Cerebellar nuclear complex (tissue), 1 donor: ENCODE results near the gene OR4D10.
"Not testable (repeated sequence)": the region's sequence is repeated elsewhere in the genome, so short reads cannot be mapped to it uniquely, and the experiment has no call there.

Experiments used
- DNase-seq, 2 experiments: peaks; one replicate each; lab custom pipeline; 2025; lab: John Stamatoyannopoulos, UW

The OR4D10 gene

DNA sequence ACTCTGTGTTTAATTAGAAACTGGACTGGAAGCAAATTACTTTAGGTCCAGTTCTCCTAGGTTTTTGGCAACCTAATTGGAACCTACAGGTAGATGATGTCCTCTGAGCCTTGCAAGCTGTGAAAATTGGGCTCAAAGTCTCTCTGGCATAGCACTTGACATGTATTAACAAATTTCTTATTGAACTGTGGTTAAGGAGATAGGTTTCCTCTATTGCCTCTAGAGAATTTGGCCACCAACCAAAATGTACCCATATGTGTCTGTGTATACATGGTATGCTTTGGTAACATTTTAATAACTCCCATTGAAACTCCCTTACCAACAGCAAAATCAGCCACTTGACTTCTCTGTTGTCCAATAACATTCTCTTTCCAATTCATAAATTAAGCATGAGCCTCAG lies at the start of gene OR4D10:
Gene OR4D10, plus strand, starts transcription at position 301 of the 400 bp plus-strand sequence. CDS start 4,115 bp downstream, outside the sequence.
- no peak for DNase-seq

DNA sequence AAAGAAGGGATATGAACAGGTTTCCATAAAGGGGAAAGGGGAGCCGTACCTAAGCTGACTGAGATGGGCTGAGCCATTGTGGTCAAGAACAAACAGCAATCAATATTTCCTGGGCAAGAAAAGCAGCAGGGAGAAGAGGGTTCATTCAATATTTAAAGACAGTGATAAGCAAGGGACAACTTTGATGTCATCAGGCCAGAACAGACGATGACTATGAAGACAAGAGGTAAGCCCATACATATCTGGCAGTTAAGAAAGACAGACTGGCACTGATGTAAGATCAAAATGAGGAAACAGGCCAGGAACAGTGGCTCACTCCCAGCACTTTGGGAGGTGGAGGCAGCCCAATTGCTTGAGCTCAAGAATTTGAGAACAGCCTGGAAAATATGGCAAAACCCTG lies 49.3 kb upstream of the OR4D10 start:
- no peak for DNase-seq

DNA sequence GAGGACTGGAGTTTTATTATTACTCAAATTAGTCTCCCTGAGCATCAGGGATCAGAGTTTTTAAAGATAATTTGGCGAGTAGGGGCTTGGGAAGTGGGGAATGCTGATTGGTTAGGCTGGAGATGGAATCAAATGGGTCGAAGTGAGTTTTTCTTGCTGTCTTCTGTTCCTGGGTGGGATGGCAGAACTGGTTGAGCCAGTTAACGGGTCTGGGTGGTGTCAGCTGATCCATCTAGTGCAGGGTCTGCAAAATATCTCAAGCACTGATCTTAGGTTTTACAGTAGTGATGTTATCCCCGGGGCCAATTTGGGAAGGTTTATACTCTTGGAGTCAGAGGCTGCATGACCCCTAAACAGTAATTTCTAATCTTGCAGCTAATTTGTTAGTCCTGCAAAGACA lies 48.0 kb upstream of the OR4D10 start:
- DNase-seq = no peak

DNA sequence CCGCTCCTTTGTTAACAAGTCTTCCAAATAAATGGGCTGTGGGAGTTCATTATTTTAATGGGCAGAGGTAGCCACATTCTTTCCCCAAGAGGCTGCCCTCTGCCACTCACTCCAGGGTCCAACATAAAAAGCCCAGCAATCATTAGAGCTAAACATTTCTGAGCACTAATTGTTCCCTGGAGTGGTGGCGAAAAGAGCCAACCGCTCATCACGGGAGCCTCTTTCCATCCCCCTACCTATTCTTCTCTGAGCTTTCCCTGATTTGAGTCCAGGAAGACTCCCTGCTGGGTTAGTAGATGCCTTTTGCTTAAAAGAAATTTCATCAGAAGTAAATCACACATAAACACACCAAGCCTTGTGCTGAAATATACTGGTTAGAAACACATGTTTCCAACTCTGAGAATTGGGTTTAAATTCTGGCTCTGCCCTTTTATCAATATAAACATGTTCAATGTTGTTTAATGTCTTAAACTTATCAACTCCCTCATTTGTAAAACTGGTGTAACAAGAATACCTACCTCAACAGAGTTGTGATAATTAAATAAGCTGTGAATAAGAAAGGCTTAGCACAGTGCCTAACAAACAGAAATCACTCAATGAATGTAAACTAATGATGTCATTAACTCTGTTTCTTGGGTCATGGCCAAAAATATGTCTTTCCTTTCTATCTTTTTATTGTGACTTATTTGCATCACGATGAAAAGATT lies 46.6 kb upstream of the OR4D10 start, which contains the start of gene OR5A2:
Gene OR5A2, minus strand, starts transcription at position 53 of the 707 bp plus-strand sequence. CDS start 3,460 bp downstream, outside the sequence.
- DNase-seq = no peak

DNA sequence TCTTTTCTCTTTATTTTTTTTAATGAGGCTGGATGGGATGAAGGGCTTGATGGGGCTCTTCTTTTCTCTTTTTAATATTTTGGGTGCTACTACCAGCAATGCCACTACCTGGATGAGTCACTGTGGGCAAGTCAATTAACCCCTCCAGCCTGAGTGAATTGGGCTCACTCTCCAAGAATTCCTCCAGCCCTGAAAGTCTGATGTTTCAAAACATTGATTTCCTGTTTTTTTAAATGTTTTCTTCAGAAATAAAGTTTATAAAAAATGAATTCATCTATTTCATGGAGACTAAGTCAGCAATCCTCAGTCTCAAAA lies 46.1 kb upstream of the OR4D10 start:
- no peak for DNase-seq

DNA sequence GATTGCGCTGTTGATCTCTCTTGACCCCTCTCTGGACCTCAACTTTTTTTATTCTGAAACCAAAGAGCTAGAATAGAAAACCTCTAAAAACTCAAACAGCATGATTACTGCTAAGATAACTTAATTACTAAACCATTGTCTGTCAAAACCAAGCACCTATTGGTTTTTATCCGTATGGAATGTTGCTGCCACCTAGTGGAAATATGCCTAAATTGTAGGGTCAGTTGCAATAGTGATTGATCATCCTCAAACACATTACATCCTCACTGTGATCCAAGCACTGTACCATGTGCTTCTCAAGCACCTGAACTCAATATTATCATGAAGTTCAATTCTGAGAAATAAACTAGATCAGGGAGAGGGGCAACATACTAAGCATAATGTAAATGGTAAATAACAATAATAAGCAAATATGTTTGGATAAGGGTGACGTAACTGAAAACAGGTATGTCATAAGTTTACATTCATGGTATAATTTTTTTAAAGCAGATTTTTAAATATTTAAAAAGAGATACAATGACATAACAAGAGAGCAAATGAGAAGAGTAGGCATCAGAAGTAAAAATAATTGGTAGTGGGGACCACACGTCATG lies 43.1 kb upstream of the OR4D10 start:
- DNase-seq = no peak

DNA sequence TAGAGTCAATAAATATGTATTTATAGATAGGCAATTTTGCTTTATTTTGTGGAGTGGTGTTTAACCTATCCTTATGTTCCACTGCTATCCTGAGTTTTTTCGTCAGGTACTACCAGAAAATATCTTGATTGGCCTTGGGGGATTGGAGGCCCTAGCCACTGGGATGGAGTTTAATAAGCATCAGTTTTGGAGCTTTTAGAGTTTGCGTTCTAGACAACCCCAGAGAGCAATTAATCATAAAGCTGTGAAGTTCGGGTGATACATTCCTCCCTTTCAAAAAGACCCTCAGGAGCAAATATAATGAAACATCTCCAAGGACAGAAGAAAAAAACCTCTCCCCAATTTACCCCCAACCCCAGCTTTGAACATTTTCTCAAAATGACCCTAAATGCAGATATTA lies 36.9 kb upstream of the OR4D10 start, which contains the start of gene OR5A1:
Gene OR5A1, plus strand, starts transcription at position 301 of the 400 bp plus-strand sequence. CDS start 6,700 bp downstream, outside the sequence.
- DNase-seq = no peak

DNA sequence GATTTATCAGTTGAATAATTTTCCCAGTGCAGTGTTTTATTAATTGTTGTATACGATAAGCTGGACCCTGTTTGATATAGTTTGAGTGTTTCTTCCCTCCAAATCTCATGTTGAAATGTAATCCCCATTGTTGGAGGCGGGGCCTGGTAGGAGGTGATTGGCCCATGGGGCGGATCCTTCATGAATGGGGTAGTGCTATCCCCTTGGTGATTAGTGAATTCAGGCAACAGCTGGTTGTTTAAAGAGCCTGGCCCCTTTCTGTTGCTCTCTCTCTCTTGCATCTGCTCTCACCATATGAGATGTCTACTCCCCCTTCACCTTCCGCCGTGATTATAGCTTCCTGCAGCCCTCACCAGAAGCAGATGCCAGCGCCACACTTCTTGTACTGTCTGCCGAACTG lies 35.3 kb upstream of the OR4D10 start:
- DNase-seq = no peak

DNA sequence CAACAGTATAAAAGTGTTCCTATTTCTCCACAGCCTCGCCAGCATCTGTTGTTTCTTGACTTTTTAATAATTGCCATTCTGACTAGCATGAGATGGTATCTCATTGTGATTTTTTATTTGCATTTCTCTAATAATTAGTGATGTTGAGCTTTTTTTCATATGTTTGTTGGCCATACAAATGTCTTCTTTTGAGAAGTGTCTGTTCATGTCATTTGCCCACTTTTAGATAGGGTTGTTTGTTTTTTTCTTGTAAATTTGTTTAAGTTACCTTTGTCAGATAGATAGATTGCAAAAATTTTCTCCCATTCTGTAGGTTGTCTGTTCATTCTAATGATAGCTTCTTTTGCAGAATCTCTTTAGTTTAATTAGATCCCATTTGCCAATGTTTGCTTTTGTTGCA lies 27.5 kb upstream of the OR4D10 start:
- DNase-seq = not testable (repeated sequence)

DNA sequence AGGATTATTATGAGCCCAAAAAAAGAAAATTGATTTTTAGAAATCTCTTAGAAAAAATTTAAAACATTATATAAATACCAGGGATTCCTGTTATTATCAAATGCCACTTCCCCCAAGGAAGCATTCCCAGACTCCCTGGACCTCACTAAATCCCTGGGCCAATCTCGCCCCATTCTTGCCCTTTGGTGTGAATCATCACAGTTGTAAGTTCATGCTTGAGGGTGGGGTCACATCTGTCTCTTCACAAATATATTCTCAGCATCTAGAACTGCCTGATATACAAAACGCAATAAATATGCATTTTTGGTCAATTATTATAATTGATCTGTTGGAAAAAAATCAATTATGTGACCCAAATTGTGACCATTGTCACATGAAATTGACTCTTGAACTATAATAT lies 24.6 kb upstream of the OR4D10 start:
- no peak for DNase-seq

DNA sequence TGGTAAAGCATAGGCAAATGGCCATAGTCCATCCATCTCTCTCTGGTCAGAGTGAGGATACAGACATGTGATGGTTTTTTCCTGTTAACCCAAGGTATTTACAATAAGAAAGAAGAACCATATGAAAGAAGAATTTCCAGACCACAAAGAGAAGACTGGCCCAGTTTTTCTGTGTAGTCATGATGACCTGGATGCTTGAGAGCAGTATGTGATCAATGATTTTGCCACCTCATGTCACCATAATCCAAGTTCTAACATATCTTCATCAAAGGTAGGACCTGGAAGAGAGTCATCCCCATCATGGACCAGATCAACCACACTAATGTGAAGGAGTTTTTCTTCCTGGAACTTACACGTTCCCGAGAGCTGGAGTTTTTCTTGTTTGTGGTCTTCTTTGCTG lies 16.5 kb upstream of the OR4D10 start, which contains the start of gene OR4D6:
Gene OR4D6, plus strand, starts transcription at position 301 of the 400 bp plus-strand sequence. Its CDS starts 0 bp downstream, at position 301.
- no peak for DNase-seq

DNA sequence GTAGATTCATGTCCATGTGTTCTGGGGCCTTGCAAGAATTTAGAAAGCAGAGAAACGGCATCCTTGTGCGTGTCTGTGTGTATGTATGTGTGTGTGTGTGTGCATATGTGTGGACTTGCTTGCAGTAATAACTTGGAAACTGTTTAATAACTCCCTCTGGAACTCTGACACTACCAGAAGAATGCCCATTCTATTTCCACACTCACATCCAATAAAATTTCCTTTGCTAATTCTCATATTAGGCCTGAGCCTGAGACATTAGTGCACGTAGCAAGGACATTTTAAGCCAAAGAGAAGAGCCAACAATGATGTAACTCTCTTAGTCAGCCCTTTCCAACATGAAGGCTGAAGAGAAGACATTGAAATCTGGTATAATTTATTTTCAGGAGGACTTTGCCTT lies 13.2 kb upstream of the OR4D10 start:
- no peak for DNase-seq

DNA sequence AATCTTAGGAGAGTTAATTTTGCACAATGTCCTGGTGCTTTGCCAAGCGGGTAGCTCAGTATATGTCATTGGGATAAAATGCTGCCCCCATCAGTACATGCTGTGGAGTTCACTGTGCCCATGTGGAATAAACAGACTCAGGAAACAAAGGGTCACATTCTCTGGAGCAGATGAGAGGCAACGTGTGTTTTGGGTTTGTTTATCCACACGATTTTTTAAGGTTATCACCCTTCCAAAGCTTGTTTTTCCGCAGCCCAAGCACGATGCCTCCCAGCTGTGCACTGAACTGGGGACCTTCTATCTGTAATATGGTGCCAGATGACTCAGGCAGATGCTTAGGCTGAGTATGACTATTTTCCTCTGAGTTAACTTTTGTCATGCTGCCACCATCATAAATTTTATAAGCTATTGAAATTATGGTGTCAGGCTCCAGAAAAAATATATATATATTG lies 9.9 kb upstream of the OR4D10 start:
- no peak for DNase-seq

DNA sequence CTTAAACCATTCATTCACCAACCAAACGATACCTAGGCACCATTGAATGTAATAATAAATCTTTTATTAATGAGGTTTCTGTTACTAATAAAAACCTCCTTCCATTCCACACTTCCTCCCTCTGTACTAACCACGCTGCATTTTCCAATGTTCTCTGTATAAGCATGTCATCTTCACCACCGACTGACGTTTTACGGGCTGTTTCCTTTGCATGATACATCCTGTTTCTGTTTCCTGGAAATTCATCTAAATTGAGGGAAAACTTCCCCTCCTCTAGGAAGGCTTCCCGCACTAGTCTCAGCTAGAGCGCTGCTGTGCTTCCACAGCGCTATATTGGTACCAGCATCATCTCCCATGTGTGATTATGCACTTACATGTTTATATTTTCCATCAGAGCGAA lies 2.1 kb downstream of the OR4D10 start:
- no peak for DNase-seq

DNA sequence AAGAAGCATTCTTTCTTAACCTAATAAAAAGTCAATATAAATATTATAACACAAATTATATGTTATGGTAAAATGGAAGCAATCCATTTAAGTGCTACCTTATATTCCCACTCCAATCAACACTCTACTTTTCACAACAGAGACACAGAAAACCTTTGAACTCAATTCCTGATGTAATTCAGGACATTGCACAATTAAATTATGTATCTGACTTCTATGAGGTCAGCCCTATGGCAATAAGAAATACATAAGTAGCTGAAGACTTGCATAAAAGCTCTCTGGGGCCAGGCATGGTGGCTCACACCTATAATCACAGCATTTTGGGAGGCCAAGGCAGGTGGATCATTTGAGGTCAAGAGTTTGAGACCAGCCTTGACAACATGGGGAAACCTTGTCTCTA lies 6.8 kb downstream of the OR4D10 start:
- DNase-seq = no peak

DNA sequence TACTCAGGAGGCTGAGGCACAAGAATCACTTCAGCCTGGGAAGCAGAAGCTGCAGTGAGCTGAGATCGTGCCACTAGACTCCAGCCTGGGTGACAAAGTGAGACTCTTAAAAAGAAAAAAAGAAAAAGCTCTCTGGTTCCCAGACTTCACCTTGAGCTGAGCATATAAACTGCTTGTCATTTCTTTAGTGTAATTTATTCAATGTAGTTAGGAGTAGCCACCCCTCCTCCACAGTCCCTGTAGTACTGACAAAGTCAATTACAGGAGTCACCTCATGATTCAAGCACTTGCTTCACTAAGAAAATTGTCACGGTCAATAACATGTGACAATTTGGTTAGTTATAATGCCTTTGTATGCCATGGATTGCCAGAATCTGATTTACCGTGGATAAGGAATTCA lies 7.2 kb downstream of the OR4D10 start:
- DNase-seq = no peak

DNA sequence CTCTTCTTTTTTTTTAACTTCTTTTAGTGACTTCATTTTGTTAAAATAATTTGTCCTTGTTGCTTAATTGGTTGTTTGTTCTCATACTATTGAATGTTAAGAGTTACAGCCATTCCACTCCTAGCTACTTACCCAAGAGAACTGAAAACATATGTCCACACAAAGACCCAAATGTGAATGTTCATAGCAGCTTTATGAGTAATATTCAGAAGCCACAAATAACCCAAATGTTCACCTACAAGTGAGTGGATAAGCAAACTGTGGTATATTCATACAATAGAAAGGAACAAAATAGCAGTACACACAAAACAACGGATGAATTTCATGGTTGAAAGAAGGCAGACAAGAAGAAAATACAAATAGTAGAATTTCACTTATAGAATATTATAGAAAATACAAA lies 28.8 kb downstream of the OR4D10 start:
- no peak for DNase-seq

DNA sequence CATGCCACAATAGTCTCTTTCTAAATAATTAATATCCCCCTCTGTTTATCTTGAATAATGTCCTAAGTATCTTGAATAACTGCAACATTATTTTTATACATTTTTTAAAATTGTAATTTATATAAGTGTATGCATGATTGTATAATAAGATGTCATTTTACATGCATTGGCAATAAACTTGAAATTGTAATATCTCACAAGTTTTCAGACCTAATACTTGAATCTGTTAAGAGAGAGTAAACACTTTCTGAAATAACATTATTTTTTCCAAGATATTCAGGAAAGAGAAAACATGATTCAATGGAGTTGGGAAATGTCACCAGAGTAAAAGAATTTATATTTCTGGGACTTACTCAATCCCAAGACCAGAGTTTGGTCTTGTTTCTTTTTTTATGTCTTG lies 30.2 kb downstream of the OR4D10 start, which contains the start of gene OR4D11:
Gene OR4D11, plus strand, starts transcription at position 301 of the 400 bp plus-strand sequence. Its CDS starts 0 bp downstream, at position 301.
- DNase-seq = no peak

DNA sequence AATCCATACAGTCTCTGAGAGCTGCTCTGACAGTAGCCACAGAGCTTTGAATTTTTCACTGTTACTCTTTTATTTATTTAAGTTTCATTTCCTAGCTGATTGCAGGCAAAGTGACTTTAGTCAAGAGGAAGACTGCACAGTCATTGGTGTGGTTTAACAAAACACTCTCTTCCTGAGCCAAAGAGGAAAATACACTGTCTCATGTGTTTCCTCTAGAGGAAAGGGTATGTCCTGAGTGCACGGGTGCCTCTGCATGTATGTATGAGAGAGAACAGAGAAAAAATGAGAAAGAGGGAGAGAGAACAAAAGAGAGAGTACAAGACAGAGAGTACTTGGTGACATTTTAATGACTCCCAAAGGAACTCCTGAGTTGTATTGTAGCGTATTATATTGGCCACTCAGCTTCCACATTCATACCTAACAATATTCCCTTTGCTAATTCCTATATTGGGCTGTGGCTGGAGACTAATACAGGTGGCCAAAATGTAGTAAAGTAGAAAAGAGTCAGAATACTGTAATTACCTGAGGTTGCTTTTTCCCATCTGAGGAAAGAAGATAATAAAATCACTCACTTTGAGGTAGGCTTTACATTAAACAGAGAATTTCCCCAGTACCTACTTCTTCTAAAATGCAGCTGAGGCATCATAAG lies 38.0 kb downstream of the OR4D10 start, which contains the start of gene OR4D9:
Gene OR4D9, plus strand, starts transcription at position 599 of the 649 bp plus-strand sequence. CDS start 3,374 bp downstream, outside the sequence.
- no peak for DNase-seq

DNA sequence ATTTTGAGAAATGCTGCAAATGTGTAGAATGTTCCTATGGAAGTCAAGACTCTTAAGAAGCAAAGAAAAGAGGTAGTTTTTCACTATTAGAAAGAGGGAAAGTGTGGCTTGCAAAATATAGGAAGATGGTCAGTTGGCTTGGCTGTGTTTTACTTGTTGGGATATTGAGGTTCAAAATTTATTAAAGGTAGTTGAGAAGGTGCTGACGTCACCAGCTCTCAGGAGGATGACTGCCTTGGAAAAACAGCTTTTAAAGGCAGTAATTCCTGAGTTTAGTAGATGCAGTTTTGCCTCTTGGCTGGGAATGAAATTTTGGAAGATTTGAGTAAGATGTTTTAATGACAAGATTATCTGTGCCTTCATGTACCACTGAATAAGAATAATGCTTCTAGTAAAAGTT lies 38.6 kb downstream of the OR4D10 start:
- DNase-seq = no peak

DNA sequence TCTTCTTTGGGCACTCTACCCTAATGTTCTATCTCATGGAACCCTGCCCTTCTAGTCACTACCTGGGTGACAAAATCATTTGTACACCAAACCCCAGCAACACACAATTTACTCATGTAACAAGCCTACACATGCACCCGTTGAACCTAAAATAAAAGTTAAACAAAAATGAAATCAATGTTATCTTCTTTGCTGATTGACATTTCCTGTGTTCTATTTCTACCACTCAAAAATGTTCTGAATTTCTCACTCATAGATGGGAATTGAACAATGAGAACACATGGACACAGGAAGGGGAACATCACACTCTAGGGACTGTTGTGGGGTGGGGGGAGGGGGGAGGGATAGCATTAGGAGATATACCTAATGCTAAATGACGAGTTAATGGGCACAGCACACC lies 47.0 kb downstream of the OR4D10 start:
- DNase-seq = not testable (repeated sequence)

DNA sequence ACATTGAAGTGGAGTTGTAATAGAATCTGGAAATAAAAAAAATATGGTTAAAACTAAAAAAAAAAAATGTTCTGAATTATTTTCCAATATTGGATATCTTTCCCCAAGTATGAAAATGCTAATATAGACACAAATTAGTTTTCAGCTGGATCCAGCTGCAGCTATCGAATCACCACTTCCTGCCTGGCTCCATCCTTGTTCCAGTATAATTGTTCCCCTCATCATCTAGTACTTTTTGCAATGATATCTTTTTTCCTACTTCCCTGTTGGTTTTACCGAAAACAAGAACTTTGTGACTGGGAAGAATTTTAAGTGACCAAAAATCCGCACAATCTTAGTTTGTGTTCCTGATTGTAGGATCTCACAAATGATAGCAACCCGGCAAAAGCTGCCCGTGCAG lies 47.6 kb downstream of the OR4D10 start:
- DNase-seq = no peak

DNA sequence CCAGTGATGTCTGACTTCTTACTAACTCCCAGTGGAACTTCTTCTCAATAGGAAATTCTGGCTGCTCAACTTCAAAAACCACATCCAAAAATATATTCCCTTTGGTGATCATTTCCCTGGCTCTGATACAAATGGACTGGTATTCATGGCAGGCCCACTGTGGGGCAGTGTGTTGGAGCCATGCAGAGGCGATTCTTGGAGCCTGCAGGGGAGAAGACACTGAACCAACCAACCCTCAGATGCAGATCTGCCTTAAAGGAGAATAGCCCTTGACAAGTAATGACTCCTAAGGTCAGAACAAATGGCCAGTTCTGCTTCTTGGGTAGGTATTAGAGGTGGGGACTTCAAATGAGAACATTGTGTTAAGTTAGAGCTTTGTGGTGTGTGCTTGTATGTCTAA lies 50.4 kb downstream of the OR4D10 start:
- DNase-seq = no peak
